NCI-H2081 (cell line): ENCODE results near the gene ZNF473.

ENCODE experiments used
- DNase-seq, 2 experiments: peaks; one replicate each; lab custom pipeline; 2025; lab: John Stamatoyannopoulos, UW

The ZNF473 gene

DNA sequence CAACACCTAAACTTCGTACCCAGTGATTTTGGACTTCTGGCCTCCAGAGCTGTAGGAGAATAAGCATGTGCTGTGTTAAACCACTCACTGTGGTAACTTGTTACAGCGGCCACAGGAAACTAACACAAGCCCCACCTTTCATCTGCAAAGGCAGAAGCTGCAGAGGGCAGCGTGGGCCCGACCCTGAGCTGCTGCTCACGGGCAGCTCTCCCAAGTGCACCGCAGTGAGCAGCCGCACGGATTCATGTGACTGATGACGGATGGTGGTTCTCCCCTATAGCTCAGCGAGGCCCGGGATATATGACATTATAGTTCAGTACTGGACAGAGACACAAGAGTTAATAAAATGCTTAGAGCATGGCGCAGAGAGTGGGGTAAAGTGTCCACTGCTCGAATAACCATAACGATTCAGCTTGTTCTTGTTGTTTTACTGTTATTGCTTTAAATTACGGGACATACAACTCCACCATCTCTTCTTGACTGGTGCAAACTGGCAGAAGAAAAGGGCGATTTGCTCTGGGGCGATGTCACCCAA lies 22.5 kb upstream of the ZNF473 start:
- no peak for DNase-seq

DNA sequence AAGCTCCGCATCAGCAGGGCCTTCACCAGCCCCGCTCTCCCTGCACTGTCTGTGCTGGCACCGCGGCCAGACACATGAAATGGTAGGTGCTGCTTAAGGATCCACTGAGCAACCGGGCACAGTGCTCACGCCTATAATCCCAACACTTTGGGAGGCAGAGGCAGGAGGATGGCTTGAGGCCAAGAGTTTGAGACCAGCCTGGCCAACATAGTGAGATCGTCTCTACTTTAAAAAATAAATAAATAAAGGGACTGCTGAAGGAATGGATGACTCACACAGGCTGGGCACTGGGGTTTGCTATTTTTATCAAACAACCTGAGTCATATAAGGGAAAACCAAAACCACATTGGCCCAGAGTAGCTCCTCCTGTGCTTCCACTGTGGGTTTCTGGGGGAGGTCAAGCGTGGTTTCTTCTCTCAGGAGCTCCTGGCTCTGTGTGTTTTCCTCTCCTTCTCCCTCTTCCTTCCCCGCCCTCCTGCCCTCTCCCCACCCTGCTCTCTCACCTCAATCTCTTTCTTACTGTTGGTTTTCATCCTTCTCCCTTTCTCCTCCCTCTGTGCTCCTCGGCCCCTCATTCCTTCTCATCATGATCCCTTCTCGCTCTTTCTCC lies 21.9 kb upstream of the ZNF473 start:
- DNase-seq, result no peak

DNA sequence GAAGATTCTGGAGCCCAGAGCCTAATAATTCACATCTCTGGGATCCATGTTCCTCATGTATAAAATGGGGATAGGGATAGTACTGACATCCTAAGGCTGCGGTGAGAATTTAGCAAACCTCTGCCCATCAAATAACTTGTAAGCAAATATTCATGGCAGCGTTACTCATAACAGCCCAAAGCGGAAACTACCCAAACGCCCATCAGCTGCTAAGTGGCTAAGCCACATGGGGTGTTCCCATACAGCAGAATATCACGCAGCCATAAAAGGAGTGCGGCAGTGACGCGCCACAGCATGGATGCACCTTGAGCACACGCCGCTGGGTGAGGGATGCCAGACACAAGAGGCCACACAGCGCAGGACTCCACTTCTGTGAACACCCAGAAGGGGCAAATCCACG lies 20.4 kb upstream of the ZNF473 start:
- DNase-seq, result no peak

DNA sequence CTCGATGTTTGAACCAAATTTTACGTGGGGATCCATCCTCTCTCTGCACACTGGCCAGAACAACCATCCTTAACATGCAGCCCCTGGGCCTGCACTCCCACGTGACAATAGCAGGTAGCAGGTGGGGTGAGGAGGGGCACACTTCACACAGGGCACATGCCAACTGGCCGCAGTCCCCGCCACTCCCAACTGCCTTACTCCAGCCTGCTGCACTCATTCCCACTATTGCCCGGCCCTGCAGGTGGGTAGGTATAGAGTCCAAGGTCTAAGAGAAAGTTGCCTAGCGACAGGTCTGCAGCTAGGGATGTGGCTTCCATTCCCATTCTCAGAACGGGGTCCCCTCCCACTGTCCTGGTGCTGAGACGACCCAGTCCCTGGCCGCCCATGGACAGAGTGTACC lies 18.6 kb upstream of the ZNF473 start:
- DNase-seq, result no peak

DNA sequence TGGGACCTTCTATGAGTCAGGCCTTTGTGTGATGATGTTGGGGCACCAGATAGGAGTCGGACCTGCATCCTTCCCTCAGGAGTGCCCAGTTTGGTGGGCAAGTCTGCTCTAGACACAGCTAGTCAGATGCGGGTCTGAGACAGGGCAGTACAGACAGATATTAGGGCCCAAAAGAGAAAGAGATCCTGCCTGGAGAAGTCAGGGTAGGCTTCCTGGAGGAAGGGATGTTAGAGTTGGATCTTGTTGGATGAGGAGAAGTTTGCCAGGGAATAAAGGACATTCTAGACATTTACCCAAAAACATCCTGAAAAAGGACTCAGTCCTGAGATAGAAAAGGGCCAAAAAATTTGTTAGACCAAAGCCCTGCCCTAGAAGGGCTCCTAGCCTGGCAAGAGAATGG lies 17.9 kb upstream of the ZNF473 start:
- no peak for DNase-seq

DNA sequence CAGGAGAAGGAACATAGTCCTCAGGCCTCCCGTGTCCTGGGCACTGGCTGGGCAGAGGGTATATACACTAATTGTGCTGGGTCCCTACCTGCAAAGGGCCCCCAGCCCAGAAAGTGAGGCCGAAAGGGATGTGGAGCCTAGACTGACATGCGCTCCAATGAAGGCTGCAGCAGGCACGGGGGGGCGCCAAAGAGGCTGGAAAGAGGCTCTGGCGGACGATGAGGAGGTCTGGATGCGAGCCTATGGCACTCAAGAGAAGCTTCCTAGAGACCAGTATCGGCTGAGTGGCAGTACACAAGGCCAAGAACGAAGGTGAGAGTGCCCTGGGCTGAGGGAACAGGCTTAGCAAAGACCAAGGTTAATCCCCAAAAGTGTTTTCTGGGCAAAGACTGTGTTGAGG lies 17.3 kb upstream of the ZNF473 start:
- no peak for DNase-seq

DNA sequence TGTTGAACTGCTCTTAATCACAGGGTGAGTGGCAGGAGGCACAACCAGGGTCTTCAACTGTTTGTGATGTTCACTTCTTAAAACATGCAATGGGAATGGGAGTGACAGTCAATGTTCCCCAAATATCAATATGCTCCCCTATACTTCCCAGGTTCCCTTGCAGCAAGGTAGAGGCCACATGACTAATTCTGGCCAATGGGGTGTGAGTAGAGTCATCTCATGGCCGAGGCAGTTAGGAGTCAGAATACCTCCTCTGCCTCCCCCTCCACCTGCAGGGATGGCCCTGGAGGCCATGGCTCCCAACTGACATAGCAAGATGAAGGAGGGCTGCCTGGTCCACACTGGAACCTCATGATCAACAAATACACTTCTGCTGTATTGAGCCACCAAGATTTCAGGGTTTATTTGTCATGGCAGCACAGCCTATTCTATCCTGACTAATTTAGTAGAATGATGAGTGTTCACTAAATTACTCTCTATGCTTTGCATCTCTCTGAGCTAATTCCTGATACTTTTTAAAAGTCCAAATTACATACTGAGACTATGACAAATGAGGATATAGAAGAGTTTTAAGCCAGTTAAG lies 9.5 kb upstream of the ZNF473 start:
- DNase-seq, result no peak

DNA sequence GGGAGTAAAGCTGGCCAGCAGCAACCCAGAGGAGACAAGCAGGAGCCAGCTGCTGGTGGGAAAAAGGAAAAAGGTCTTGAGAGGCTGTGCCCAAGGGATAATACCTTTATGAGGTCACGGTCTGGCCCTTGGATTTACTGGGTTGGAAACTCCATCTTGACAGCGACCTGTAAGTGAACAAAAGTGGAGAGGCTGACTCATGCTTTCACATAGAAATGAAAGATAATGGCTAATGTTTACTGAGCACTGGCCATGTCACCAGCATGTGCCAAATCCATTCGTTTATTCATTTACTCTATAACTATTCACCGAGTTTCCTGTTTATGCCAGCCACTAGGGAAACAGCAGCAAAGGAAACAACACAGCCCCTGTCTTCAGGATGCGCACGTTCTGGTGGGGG lies 5.3 kb upstream of the ZNF473 start:
- DNase-seq, result no peak

DNA sequence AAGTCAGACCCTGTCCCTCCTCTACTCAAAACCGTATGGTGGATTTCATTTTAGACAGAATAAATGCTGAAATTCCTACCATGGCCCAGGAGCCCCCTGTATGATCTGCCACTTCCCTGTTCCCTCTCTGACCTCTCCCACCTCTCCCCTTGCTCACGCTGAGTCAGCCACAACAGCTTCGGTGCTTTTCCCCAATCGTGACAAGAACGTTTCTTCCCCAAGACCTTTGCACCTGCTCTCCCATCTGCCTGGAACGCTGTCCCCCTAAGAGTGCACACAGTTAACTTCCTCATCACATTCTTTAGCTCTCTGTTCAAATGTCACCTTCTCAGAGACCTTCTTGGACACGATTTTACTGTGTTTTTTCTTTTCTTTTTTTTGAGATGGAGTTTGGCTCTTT lies 3.0 kb upstream of the ZNF473 start:
- DNase-seq, result no peak

DNA sequence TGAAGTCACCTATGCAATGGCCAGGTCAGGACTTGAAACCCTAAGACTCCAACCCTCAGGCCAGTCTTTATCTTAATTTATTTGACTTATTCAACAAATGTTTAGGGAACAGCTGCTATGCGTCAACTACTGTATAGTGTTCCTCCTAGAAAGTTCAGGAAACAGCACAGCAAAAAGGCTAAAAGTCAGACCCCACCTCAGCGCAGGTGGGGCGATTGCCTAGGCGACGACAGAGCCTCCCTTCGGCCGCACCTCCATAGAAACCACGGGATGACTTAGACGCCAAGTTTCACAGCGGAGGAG lies 1.1 kb upstream of the ZNF473 start:
- no peak for DNase-seq

DNA sequence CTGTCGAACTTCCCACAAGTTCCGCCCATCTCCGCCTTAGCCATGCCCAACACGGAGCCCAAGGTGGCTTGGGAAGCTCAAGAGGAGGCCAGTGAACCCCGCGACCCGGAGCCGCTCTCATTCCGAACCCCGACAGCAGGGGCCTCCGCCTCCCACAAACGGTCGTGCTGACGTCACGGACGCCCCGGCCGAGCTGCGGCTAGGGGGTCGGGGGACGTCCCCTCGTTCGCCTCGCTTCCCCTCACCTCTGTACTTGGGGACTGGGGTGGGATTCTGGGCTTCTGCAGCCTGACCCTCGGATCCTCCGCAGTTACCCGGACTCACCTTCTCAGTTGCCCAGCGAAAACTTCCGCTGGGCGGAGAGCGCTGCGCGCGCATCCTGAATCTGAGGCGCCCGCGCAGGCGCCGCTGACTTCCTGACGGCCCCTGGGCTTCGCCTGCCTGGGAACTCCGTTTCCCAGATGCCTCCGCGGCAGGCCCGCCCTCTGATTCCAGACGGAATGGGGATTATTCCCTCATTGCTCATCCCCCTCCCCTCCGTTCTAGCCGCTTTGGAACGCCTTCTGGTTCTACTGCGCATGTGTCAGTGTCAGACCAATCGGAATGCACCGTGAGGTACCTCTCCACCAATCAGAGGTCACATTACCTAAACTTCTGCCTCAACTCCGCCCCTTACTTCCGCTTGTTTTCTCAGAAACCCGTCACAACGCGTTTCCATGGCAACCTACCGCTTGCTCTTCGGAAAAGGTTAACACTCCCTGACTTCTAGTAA lies 597 bp upstream of the ZNF473 start, which contains the start of gene VRK3:
TSS of gene VRK3 (minus strand) at position 351 of the 772 bp plus-strand sequence. CDS start 9,210 bp downstream, outside the sequence.
- DNase-seq, result peak; percentile 99 to 100

DNA sequence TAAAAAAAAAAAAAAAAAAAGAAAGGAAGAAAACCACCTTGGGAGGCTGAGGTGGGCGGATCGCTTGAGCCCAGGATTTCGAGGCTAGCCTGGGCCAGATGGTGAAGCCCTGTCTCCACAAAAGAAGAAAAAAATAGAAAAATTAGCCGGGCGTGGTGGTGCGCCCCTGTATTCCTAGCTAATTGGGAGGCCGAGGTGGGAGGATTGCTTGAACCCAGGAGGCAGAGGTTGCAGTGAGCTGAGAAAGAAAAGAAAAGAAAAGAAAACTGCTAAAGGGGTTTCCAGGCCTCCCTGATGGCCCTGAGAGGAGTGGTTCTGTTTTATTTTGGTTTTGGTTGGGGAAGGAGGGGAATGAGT lies 723 bp downstream of the ZNF473 start:
- no peak for DNase-seq

DNA sequence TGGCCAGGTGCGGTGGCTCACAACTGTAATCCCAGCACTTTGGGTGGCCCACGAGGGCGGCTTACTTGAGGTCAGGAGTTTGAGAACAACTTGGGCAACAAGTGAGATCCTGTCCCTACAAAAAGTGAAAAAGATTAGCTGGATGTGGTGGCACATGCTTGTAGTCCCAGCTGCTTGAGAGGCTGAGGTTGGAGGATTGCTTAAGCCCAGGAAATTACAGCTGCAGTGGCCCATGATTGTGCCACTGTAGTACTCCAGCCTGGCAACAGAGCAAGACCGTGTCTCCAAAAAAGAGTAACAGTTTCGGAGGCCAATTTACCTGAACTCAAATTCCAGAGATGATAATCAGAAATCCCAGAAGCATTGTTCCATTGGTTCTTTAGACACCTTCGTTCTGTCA lies 4.4 kb downstream of the ZNF473 start:
- no peak for DNase-seq

DNA sequence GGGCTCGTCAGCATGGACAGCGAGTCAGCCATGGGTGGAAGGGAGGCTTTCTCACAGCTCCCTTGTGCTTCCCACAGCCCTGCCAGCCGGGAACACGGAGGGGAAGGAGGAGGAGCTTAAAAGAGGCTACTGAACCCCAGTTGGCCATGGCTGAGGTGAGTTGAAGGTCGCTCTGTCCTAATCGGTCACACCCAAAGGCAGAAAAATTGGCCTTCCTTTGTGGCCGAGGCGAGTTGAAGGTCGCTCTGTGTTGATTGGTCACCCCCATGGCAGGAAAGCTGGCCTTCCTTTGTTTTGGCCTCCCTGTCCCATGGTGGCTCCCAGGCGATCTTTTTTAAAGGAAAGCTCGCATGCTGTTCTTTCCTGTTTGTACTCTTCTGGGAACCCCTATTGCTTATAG lies 5.1 kb downstream of the ZNF473 start:
- no peak for DNase-seq

DNA sequence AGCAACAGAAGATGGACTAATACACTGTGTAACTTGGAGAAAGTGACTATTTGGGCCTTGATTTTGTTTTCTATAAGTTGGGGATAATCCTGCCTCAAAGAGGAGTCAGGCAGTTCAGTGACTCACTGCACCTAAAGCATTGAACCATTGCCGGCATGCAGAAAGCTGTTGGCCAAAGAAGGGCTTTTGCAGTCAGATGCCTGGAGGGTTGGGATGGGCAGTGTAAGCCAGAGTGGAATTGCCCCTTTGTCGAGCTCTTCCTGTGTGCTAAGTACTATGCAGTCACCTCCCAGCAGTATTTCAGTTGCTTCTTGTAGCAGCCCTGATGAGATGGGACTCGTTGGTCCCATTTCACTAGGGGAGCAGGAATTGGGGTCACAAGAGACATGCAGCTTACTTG lies 11.1 kb downstream of the ZNF473 start:
- no peak for DNase-seq

DNA sequence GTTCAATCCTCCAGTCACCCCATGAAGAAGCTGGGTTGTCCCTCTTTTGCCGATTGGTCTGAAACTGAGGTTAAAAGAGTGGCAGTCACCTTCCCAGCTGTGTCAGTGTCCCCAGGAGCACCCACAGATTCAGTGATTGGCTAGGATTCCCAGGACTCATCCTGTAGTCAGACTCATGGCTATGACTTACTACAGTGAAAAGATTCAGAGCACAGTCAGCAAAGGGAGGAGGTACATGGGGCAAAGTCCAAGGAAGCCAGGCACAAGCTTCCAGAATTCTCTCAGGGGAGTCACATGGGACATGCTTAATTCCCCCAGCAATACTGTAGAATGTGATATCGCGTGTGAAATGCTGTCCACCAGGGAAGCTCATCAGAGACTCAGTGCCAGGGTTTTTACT lies 14.2 kb downstream of the ZNF473 start:
- no peak for DNase-seq

DNA sequence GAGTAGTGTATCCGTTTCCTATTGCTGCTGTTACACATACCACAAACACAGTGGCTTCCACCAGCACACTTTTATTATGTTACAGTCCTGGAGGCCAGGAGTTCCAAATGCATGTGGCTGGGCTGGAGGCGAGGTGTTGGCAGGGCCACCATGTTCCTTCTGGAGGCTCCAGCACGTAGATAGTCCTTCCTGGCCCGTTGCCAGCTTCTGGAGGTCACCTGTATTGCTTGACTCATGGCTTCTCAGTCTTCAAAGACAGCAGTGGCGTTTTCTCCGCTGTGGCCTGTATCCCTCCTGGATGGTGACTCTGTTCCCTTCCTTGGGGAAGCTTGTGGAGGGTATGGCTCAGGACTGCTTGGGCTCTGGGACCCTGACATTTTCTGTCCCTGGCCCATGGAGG lies 15.2 kb downstream of the ZNF473 start:
- DNase-seq, result no peak

DNA sequence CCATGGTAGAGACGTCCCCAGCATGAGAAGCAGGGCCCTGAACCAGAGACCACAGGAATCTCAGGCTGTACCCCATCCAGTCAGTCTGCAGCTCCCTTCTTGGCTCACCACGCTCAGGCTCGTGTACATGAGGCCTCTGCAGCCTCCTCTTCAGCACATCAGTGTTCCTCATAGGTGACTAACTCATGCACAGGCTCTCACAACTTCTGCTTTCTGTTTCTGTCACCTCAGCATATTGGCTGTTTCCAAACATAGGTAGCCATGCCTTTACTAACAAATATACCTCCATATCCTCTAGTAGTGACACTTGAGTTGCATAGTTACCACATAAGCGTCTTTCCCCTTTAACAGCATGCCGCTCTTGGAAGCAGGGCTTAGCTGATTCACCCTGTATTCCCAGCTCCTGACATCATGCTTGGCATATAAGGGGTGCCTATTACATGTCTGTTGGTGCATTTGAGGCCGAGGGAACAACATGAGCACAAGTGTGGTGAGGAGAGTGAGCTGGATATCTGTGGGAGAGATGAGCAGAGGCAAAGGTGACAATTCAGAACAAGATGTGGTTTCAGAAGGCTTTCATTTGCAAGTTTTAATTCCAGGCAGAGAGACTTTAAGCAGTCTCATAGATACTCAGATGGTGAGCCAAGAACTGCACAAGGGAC lies 16.7 kb downstream of the ZNF473 start:
- DNase-seq, result no peak

DNA sequence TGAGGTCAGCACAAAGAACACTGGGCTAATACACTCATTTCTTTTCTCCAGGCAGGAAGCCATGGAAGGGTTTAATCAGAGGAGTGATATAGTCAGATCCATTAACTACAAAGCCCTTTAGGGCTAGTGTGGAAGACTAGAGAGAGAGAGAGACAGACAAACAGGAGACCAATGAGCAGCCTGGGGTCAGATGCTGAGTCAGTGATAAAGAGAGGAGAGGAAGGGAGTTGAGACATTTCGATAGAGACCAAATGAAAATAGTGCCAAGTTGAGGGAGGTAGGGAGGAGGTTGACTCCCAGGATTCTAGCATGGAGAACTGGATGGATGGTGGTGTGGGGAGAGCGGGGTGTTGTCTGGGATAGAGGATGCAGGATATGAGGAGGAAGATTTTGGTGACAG lies 18.2 kb downstream of the ZNF473 start:
- no peak for DNase-seq

DNA sequence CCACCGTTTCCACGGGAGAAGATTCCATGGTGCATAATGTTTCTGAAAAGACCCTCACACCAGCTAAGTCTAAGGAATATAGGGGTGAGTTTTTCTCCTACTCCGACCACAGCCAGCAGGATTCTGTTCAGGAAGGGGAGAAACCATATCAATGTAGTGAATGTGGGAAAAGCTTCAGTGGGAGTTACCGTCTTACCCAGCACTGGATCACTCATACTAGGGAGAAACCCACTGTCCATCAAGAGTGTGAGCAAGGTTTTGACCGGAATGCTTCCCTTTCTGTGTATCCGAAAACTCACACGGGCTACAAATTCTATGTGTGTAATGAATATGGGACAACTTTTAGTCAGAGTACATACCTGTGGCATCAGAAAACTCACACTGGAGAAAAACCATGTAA lies 19.1 kb downstream of the ZNF473 start:
- no peak for DNase-seq

DNA sequence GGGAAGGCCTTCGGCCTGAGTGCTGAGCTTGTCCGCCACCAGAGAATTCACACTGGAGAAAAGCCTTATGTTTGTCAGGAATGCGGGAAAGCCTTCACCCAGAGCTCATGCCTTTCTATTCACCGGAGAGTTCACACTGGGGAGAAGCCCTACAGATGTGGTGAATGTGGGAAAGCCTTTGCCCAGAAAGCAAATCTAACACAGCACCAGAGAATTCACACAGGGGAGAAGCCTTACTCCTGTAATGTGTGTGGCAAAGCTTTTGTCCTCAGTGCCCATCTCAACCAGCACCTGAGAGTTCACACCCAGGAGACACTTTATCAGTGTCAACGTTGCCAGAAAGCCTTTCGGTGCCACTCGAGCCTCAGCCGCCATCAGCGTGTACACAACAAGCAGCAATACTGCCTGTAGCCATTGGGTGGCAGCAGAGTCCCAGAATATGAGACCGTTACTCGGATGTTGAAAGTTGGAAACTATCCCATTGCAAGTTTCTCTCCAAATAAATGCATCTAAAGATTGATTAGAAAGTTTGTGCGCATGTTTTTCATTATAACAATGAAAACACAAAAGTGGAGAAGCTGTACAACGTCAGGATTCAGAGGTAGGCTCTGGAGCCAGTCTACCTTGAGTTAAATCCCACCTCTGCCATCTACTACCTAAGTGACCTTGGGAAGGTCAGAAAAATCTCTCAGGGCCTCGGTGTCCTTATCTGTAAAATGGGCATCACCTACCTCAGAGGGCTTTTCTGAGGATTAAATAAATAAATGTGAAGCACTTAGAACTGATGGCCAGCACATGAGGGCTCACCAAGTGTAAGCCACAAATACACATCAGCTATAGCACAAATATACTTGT lies 21.1 kb downstream of the ZNF473 start:
- no peak for DNase-seq

DNA sequence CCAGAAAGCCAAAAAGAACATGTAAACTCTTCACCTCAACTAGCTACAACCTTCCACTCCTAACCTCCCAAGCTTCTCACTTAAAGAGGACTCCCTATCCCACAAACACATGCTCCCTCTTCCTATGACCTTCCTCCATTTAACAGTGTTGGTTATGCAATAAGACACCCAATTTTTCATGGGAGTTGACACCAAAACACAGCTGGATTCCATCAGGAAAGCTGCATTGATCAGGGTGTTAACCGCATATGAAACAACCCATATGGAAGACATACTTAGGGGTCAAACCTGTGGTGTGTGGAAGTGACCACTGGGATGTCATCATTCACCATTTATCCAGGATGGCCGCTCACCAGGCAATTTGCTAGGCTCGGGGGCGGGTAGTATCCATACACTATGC lies 21.9 kb downstream of the ZNF473 start:
- DNase-seq, result no peak
